B cell (primary cell): ENCODE results near the gene RDH12.

Source experiments
- EZH2 ChIP-seq: IDR thresholded peaks from 2 replicates; pipeline ENCODE4 v1.6.1; 2012; ENCODE audit warnings: borderline replicate concordance, low read depth, mild to moderate bottlenecking, moderate library complexity, low read length; ENCODE audit not compliant: insufficient read depth, poor library complexity, severe bottlenecking
- TF ChIP-seq, protein P1 (sequence below): fragments of 200-600 bp; IDR thresholded peaks from one replicate; pipeline ENCODE4 v1.8.0; 2022; ENCODE audit warnings: antibody characterized with exemption, mild to moderate bottlenecking

DNA sequence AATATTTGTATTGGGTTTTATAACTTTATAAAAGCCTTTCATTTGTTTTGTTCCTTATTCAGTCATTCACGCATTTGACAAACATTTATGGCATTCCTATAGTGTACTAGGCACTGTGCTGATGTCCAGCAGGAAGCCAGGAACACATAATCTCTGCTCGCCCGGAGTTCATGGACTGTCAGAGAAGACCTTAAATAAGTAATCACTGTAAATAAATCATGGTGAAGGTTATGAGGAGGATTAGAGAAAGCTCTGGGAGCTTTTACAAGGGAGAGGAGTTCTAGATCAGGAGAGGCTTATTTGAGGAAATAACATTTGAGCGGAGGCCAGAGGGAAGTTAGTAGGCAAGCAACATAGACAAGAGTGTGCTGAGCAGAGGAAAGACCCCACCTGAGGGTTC is 4.7 kb upstream of the RDH12 start:
- TF ChIP-seq, protein P1, sequence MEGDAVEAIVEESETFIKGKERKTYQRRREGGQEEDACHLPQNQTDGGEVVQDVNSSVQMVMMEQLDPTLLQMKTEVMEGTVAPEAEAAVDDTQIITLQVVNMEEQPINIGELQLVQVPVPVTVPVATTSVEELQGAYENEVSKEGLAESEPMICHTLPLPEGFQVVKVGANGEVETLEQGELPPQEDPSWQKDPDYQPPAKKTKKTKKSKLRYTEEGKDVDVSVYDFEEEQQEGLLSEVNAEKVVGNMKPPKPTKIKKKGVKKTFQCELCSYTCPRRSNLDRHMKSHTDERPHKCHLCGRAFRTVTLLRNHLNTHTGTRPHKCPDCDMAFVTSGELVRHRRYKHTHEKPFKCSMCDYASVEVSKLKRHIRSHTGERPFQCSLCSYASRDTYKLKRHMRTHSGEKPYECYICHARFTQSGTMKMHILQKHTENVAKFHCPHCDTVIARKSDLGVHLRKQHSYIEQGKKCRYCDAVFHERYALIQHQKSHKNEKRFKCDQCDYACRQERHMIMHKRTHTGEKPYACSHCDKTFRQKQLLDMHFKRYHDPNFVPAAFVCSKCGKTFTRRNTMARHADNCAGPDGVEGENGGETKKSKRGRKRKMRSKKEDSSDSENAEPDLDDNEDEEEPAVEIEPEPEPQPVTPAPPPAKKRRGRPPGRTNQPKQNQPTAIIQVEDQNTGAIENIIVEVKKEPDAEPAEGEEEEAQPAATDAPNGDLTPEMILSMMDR, result no peak
- TF ChIP-seq EZH2, result no peak
